Suppressor macrophage treated with lipopolysaccharide for 4 hours (primary cell): ENCODE data around the gene SPOCD1.
"Not testable (repeated sequence)": the region's sequence is repeated elsewhere in the genome, so short reads cannot be mapped to it uniquely, and the experiment has no call there.

Source experiments
- DNase-seq: peaks from one replicate; pipeline ENCODE4 v3.0.0-alpha.2; 2020

SPOCD1 gene

DNA sequence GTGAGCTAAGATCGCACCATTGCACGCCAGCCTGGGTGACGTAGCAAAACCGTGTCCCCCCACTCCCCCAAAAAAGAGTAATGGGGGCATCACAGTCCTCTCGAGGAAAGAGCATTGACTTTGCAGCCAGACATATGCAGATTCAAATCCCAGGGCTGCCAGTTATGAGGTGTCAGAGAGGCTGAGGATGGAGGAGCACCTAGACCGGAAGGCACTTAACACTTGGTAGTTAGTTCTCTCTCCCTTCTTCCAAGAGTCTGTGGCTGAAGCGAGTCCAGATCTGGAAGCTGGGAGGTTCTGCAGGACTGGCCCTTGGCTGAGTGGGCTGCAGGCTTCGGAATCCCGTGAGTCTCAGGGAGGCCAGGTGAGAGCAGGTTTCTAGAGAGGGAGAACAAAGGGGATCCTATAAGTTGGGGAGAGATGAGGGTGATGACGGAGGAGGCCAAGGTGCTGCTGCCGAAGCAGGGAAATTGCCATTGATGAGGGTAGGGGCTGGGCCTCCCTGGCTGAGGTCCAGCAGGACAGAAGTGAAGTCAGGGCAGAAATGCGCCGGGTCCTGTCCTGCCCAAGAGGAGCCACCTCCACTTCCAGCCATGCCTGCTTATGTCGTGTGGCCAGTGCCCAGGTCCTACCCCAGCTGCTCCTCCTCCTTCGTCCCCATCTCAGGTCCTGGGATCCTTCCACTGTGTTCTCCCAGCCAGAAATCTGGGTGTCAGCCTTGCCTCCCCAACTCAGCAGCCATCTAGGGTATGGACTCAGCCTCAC lies 13.3 kb upstream of the SPOCD1 start:
- DNase-seq = no peak

GRCh38 chr1:31828341-31828740 lies 12.5 kb upstream of the SPOCD1 start:
- no peak for DNase-seq

DNA sequence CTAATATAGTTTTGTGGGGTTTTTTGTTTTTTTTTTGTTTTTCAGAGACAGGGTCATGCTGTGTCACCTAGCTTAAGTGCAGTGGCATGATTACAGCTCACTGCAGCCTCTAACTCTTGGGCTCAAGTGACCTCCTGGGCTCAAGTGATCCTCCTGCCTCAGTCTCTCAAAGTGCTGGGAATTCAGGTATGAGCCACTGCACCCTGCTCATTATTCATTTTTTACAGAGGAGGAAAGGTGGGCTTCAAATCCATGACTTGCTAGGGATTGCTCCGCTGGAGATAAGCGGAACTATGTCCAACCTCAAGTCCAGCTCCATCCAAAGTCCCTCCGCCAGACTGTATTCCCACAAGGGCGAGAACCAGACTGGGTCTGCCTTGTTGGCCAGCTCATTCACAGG lies 8.0 kb upstream of the SPOCD1 start:
- no peak for DNase-seq

- no peak for DNase-seq
These were observed 6.9 kb upstream of the SPOCD1 start for GRCh38 chr1:31822766-31823165.

- not testable (repeated sequence) for DNase-seq
These were observed 4.4 kb upstream of the SPOCD1 start for GRCh38 chr1:31820196-31820595.

GRCh38 chr1:31818206-31818605 lies 2.4 kb upstream of the SPOCD1 start:
- peak; percentile 37 for DNase-seq

DNA sequence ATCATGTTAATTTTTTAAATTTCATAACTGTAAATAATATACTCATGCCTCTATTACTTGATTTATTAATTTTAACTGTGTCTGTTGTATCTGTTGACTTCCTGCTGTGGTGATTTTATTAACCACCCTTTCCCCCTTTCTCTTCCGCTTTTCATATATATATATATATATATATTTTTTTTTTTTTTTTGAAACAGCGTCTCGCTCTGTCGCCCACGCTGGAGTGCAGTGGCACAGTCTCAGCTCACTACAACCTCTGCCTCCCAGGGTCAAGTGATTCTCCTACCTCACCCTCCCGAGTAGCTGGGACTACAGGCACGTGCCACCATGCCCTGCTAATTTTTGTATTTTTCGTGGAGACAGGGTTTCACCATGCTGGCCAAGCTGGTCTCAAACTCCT lies 1.1 kb upstream of the SPOCD1 start:
- DNase-seq = peak; percentile 22

DNA sequence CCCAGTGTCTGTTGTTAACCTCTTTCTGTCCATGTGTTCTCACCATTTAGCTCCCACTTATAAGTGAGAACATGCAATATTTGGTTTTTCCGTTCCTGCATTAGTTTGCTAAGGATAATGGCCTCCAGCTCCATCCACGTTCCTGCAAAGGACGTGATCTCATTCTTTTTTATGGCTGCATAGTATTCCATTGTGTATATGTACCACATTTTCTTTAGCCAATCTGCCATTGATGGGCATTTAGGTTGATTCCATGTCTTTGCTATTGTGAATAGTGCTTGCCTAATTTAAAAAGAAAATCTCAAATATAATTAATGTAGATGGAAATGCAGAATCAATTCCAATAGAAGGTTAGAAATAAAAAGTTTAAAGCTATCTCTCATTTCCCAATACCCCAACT lies 679 bp upstream of the SPOCD1 start:
- not testable (repeated sequence) for DNase-seq

DNA sequence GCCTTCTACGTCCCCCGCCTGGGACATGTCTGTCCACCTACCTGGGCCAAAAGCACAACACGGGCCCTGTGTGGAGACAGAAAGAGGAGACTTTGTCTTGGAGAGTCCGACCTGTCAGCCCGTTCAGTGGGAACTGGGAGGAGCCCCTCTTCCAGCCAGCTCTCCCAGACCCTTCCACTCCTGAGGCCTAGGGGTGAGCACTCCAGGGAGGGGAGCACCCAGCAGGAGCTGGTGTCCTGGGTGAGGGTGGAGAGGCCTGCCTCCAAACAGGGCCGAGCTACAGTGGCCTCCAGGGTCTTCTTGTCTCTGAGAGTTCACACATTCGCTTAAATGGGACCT lies 546 bp downstream of the SPOCD1 start:
- DNase-seq = no peak

- DNase-seq = no peak
These were observed 1.1 kb downstream of the SPOCD1 start for GRCh38 chr1:31814631-31815306.

DNA sequence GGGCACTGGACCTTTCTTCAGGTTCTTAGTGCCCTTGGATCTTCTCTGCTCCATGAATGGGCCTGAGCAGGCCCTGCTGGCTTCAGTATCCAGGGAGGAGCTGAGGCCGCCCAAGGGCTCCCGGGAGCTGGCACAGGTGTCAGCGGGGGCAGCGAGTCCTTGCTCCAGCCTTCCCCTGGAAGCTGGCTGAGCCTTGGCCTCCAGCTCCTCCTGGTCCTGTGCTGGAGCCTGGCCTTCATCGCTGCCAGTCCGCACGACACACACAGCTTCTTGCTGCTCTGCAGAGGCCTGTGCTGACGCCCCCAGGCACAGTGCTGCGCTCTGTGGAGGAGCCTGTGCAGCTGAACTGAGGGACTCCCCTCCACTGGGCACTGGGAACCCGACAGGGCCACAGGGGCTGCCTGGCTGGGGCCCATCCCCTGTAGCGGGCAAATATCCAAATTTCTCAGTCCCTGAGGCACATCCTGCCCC lies 1.7 kb downstream of the SPOCD1 start:
- no peak for DNase-seq

GRCh38 chr1:31812158-31812829 lies 3.5 kb downstream of the SPOCD1 start:
- no peak for DNase-seq

DNA sequence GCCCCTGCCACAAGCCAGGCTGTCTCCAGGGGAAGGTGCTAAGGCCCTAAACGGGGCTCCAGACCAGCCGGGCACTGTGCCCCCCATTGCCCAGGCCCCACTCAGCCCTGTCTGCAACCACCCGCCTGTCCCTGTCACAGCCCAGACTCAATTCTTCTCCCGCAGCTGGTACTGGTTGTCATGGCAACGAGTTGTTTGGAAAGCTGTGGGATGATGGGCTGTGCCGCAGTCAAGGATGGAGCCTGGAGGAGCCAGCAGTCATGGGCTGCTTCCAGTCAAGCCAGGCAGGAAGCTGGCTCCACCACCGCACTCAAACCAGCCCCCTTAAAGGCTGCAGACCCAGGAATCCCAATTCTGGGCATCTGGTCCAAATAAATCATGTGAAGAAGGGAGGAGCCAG lies 4.2 kb downstream of the SPOCD1 start:
- no peak for DNase-seq

DNA sequence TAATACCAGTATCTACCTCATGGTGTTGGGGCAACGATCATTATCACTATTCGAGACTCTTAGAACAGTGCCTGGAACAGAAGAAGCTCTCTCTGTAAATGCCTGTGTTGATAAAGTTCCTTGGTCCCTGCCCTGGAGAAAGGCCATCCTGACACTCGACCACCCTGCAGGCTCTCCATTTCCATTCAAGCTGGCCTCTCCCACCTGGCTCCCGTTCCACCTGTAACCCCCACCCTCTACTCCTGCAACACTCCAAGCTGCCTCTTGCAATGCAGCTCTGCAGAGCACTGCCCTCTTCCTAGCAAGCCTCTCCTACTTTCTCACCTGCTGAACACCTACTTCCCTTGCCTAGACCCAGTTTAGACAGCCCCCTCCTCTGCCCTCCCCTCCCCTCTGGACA lies 6.1 kb downstream of the SPOCD1 start:
- DNase-seq = no peak

GRCh38 chr1:31807273-31808048 lies 8.4 kb downstream of the SPOCD1 start:
- no peak for DNase-seq

GRCh38 chr1:31805318-31805717 lies 10.5 kb downstream of the SPOCD1 start:
- no peak for DNase-seq

DNA sequence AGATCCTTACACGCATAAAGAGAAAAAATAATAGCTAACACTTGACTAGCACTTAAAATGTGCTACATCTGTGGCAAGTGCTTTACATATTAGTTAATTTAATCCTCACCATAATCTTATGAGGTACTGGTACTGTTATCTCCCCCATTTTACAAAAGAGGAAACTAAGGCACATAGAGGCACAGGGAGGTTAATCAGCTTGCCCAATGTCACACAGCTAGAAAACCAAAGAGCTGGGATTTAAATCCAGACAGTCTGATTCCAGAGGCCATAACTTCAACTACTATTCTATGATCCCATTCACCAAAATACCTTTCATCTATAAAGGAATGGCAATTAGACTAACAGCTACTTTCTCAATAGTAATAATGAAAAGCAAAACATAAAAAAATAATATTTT lies 11.7 kb downstream of the SPOCD1 start:
- DNase-seq = no peak

GRCh38 chr1:31803610-31804009 lies 12.2 kb downstream of the SPOCD1 start:
- no peak for DNase-seq

- DNase-seq = peak; percentile 37
These were observed 13.4 kb downstream of the SPOCD1 start for GRCh38 chr1:31802190-31803150.

DNA sequence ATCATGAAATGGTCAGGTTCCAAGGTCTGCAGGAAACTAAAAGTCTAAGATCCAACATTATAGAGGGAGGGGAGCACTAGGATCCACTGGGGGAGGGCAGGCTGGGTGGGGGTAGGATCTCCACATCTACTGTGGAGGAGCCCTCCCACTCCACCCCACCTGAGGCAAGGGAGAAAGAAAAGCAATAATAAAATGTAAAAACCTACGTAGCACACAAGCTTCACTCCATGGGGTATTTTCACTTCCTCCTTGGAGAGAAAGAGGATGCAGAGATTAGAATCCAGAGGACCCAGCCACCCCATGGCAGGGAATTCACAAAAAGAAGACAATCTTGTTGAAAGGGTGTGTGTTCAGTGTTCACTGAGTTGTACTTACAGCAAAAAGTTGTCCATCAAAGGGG lies 14.4 kb downstream of the SPOCD1 start:
- peak; percentile 64 for DNase-seq

DNA sequence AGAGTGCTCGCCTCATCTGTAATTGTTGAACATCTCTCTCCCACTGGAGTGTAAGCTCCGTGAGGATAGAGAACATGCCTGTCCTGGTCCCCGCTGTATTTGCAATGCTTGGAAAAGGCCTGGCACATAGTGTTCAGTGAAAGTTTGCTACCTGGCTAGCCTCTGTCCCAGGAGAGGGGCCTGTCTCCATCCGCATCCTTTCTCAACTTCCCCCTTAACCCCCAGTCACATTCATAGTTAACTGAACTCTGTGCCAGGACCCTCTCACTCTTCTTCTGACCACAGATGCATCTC lies 15.2 kb downstream of the SPOCD1 start:
- DNase-seq = no peak
